RWPE2 (cell line): Measurements from ENCODE around the gene KCNQ1OT1.

ENCODE experiments used
- ATAC-seq: fragments of 200-7000 bp; cut with Tn5 transposase; 3 replicates; pipeline ENCODE4 v1.9.1; 2021; ENCODE audit warnings: low read depth
- DNase-seq: peaks from one replicate; pipeline ENCODE4 v3.0.0-alpha.2; 2020; ENCODE audit warnings: low spot score
- H3K27ac ChIP-seq: fragments of 450-650 bp; 2 replicates; pipeline ENCODE4 v1.5.1; 2017; ENCODE audit warnings: mild to moderate bottlenecking; ENCODE audit not compliant: poor library complexity, severe bottlenecking
- H3K27me3 ChIP-seq: fragments of 250-450 bp; sonication (Bioruptor Pico); 2 replicates; pipeline ENCODE4 v1.5.1; 2021; ENCODE audit warnings: mild to moderate bottlenecking, moderate library complexity; ENCODE audit not compliant: insufficient read depth, poor library complexity, severe bottlenecking
- H3K36me3 ChIP-seq: fragments of 250-450 bp; sonication (Bioruptor Pico); 2 replicates; pipeline ENCODE4 v1.5.1; 2020; ENCODE audit warnings: low read depth, mild to moderate bottlenecking, moderate library complexity
- H3K4me1 ChIP-seq: fragments of 250-450 bp; sonication (Bioruptor Pico); 2 replicates; pipeline ENCODE4 v1.5.1; 2021; ENCODE audit warnings: mild to moderate bottlenecking, moderate library complexity; ENCODE audit not compliant: insufficient read depth, poor library complexity, severe bottlenecking
- H3K4me3 ChIP-seq: fragments of 250-450 bp; sonication (Bioruptor Pico); 2 replicates; pipeline ENCODE4 v1.5.1; 2021; ENCODE audit warnings: mild to moderate bottlenecking, moderate library complexity; ENCODE audit not compliant: severe bottlenecking
- H3K9me3 ChIP-seq: fragments of 250-450 bp; sonication (Bioruptor Pico); 2 replicates; pipeline ENCODE4 v1.5.1; 2021; ENCODE audit warnings: mild to moderate bottlenecking, moderate library complexity; ENCODE audit not compliant: severe bottlenecking
- TF ChIP-seq, protein P1 (sequence below): fragments of 450-650 bp; IDR thresholded peaks from one replicate; pipeline ENCODE4 v1.5.1; 2017; ENCODE audit warnings: mild to moderate bottlenecking, moderate library complexity; ENCODE audit not compliant: poor library complexity, severe bottlenecking

The KCNQ1OT1 gene

DNA sequence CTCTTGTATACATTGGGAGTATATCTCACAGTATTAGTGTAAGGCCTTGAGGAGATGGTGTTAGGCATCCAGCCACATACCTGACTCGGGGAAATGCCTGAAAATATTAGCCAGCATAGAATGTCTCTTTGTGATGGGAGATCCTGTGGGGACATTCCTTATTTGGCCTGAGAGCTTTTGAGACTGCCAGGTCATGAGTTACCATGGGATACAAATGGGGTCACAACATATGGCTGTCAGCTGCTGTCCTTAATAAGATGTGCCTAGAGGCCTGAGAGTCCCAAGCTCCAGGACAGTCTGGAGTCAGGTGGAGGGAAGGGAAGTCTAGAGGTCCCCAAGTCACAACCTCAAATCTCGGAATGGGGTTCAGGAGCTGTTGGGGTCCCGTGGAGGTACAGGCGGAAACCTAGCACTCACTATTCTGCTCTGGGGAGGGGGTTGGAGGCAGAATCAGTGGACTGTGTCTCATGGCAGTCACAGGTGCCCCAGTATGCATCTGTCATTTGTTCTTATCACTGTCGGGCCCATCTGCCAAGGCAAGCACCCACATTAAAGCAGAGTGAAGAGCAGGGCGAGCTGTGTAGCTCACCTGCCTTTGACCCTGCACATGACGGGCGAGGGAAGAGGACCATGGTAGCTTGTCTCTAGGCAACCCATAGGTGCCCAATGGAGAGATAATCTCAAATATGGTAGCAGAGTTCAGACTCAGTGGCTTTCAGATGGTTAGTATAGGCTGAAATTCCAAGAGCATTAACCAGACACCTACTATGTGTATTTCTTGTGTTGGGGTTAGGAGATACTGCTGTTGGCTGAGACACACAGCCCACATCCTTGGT is 29.9 kb downstream of the KCNQ1OT1 start:
- Histone ChIP-seq H3K36me3 (no peaks in the 10 kb centered on the region), H3K4me3 (no peak overlapping the region), H3K4me1 (no peaks in the 10 kb centered on the region), H3K27ac (no peak overlapping the region), H3K9me3 (no peaks in the 10 kb centered on the region), H3K27me3 (no peaks in the 10 kb centered on the region)
- ATAC-seq (no peak), DNase-seq (no peak)
- TF ChIP-seq, protein P1, sequence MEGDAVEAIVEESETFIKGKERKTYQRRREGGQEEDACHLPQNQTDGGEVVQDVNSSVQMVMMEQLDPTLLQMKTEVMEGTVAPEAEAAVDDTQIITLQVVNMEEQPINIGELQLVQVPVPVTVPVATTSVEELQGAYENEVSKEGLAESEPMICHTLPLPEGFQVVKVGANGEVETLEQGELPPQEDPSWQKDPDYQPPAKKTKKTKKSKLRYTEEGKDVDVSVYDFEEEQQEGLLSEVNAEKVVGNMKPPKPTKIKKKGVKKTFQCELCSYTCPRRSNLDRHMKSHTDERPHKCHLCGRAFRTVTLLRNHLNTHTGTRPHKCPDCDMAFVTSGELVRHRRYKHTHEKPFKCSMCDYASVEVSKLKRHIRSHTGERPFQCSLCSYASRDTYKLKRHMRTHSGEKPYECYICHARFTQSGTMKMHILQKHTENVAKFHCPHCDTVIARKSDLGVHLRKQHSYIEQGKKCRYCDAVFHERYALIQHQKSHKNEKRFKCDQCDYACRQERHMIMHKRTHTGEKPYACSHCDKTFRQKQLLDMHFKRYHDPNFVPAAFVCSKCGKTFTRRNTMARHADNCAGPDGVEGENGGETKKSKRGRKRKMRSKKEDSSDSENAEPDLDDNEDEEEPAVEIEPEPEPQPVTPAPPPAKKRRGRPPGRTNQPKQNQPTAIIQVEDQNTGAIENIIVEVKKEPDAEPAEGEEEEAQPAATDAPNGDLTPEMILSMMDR, result no peak

DNA sequence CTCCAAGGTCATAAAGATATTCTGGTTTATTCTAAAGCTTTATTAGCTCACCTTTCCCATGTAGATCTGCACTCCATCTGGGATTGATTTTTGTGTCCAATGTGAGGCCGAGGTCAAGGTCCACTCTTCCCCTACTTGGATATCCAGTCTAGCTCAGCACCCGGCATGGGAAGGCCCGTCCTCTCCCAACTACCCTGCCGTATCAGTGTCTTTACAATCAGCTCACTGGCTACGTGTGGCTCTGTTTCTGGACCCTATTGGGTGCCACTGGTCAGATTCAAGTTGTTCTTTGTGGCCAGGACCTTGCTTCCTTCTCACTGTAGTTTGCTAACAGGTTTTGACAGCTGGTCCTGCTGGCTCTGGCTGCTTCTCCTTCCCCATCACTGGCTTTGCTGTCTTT is 30.9 kb downstream of the KCNQ1OT1 start:
- ATAC-seq (no peak), DNase-seq (no peak)
- no peak overlapping the region for H3K27ac ChIP-seq
- no peaks in the 10 kb centered on the region for H3K27me3 ChIP-seq
- TF ChIP-seq, protein P1, result no peak
- no peaks in the 10 kb centered on the region for H3K36me3 ChIP-seq
- H3K9me3 ChIP-seq, result no peaks in the 10 kb centered on the region
- no peaks in the 10 kb centered on the region for H3K4me1 ChIP-seq
- no peak overlapping the region for H3K4me3 ChIP-seq

DNA sequence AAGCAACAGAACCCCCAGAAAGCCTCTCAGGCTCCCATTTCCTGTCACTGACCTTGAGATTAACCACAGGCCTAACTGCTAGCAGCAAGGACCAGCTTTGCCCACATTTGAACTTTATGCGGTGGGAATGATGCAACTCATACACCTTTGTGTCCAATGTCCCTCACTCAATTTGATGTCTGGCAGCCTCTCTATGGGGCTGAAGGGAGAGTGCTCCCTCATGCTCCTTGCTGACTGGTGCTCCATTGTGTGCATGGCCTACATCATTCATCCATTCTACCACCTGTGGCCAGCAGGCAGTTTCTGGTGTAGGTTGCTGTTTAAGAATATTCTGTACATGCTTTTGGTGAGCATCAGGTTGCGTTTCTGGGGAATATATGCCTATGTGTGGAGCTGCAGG is 31.9 kb downstream of the KCNQ1OT1 start:
- ATAC-seq, result no peak
- DNase-seq, result no peak
- Histone ChIP-seq H3K27ac (no peak overlapping the region), H3K36me3 (no peaks in the 10 kb centered on the region), H3K9me3 (no peaks in the 10 kb centered on the region), H3K27me3 (no peaks in the 10 kb centered on the region), H3K4me3 (no peak overlapping the region), H3K4me1 (no peaks in the 10 kb centered on the region)
- TF ChIP-seq, protein P1, result no peak

DNA sequence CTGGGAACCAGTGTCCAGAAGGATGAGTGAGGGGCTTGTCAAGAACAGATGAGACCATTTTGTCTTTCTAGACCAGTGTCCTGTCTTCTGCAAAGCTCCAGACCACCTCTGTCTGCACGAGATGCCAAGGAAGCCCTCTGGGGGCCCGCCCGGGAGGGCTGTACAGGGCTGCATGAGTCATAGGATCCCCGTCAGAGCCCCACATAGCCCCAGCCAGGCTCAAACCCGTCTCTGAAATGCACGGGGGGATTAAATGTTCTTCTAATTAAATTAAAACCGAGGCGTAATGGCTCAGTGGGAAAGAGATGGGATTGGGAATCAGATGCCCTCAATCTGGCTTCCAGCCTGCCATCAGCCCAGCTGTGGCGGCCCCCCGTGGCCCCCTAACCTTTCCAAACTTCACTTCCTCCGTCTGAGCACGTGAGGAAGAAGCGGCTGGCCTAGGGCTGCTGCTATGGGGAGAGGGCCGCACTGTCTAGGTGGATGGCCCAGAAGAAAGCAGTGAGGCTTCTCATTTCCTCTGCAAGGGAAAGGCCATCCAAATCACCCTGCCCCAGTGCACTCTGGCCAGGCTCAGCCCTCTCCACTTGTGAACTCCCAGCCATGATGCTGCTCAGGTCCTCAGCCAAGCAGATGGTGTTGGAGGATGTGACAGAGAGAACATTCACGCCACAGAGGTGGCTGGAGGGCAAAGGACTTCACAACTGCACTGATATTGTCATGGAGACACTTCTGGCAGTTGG is 32.8 kb downstream of the KCNQ1OT1 start:
- no peak overlapping the region for H3K4me3 ChIP-seq
- ATAC-seq (no peak), DNase-seq (no peak)
- TF ChIP-seq, protein P1, result no peak
- no peaks in the 10 kb centered on the region for H3K9me3 ChIP-seq
- H3K27ac ChIP-seq, result no peak overlapping the region
- no peaks in the 10 kb centered on the region for H3K4me1 ChIP-seq
- no peaks in the 10 kb centered on the region for H3K36me3 ChIP-seq
- no peaks in the 10 kb centered on the region for H3K27me3 ChIP-seq

DNA sequence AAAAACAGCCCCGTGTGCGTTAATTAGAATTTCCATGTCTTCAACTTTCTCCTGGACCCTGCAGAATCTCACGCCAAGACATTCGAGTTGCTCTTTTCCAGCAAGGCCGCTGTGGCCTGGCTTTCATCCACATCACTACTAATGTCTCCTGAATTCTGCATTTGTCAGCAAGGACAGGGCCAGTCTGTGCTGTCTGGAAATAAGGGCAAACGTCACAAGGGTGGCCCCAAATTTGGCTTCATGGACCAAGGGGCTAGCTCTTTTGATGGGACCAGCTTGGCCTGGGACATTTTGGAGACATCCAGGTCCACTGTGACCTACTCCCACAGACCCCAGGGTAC is 33.4 kb downstream of the KCNQ1OT1 start:
- ATAC-seq, result no peak
- H3K9me3 ChIP-seq, result peaks cover 2% of the 10 kb centered on the region
- no peak for DNase-seq
- no peaks in the 10 kb centered on the region for H3K36me3 ChIP-seq
- TF ChIP-seq, protein P1, result no peak
- H3K4me3 ChIP-seq, result no peak overlapping the region
- H3K27ac ChIP-seq, result no peak overlapping the region
- no peaks in the 10 kb centered on the region for H3K27me3 ChIP-seq
- H3K4me1 ChIP-seq, result no peaks in the 10 kb centered on the region
